Kidney tubule cell (primary cell): ENCODE data around the gene NPAS2.

Experiments
- DNase-seq: peaks from one replicate; pipeline ENCODE4 v3.0.0-alpha.2; 2018; ENCODE audit warnings: low spot score

Gene NPAS2

GRCh38 chr2:100965596-100965995 is 145.7 kb downstream of the NPAS2 start:
- DNase-seq: no peak

DNA sequence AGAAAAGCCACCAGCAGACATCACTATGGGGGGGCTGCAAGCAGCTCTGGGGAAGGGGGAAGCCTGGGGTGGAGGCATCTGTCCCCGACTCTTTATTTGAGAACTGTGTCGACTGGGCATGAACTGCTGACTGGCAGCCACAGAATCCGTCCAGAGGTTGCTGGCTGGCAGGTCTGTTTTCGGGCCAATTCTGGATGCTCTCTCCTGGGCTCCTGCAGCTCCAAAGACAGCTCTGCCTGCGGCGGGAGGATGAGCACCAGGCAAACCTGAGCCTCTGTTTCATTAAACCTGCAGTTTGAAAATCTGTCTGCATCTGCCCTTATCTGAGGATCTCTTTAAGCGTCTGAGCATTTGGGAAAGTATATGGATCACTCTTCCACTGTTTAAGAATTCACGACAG is 147.8 kb downstream of the NPAS2 start:
- DNase-seq: no peak

GRCh38 chr2:100968146-100969145 is 148.5 kb downstream of the NPAS2 start:
- DNase-seq: no peak

GRCh38 chr2:100969998-100970397 is 150.1 kb downstream of the NPAS2 start:
- no peak for DNase-seq

DNA sequence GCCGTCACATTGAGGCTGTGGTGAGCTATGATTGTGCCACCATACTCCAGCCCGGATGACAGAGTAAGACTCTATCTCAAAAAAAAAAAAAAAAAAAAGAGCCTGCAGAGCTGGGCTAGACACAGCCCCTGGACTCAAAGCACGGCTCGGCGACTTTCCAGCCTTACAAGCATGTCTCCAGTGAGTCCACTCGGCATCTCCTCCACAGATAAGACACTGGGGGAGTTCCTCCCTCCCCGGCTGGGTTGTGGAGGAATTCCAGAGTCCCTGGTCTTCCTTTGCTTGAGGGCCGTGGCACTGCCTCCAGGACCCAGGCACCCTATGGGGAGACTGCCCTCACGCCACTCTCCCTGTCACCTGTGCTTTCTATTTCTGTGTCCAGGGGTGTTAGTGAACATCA is 151.3 kb downstream of the NPAS2 start:
- DNase-seq: no peak

DNA sequence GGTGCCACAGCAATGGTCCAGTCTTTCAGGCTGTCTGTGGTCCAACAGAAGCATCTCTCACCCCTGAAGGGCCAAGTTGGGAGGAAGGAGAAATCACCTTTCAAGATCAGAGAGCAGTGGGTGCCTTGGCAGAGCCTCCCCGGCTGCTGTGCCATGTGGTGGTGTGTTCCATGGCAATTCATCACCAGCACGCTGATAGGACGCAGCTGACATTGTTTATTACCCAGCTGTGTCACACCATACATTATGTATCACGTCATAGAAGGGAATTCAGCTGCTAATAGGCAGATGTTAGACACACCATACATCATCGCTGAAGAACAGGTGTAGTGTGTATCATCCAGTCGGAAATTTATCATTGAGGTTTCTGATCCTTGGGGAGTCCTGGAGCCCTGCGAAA is 152.5 kb downstream of the NPAS2 start:
- DNase-seq: no peak

GRCh38 chr2:100974712-100975520 is 155.0 kb downstream of the NPAS2 start:
- no peak for DNase-seq

- DNase-seq: no peak
These were observed 155.5 kb downstream of the NPAS2 start for GRCh38 chr2:100975521-100975785.

DNA sequence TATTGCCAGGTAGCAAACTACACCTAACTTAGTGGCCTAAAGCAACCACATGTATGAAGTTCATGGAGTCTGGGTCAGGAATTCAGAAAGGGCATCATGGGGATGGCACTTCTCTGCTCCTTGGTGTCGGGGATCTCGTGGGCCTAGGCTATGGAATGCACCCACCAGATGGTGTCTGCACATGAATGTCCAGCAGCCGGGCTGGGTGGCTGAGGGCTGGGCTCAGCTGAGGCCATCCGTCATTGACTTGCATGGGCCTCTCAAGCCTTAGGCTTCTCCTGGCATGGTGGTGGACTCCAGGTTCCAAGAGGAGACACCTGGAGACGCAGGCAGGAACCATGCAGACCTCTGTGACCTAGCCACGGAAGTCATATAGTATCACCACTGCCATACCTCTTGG is 156.1 kb downstream of the NPAS2 start:
- DNase-seq: no peak

GRCh38 chr2:100976645-100977391 is 156.9 kb downstream of the NPAS2 start:
- DNase-seq: peak; percentile 32

DNA sequence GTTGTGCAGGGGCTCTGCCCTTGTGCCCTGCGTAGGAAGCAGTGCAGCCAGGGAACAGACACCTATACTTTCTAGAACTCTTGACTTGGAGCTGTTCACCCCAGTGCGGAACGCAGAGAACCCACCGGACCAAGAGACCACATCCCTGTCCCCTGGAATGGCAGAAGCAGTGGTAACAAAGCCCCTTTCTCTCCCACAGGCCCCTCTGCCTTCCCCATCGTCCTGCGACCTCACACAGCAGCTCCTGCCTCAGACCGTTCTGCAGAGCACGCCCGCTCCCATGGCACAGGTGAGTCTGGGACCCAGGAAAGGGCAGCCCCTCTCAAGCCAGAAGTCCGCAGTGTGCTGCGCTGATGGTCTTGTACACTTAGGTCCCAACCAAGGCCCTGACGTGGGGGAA is 157.6 kb downstream of the NPAS2 start:
- no peak for DNase-seq

DNA sequence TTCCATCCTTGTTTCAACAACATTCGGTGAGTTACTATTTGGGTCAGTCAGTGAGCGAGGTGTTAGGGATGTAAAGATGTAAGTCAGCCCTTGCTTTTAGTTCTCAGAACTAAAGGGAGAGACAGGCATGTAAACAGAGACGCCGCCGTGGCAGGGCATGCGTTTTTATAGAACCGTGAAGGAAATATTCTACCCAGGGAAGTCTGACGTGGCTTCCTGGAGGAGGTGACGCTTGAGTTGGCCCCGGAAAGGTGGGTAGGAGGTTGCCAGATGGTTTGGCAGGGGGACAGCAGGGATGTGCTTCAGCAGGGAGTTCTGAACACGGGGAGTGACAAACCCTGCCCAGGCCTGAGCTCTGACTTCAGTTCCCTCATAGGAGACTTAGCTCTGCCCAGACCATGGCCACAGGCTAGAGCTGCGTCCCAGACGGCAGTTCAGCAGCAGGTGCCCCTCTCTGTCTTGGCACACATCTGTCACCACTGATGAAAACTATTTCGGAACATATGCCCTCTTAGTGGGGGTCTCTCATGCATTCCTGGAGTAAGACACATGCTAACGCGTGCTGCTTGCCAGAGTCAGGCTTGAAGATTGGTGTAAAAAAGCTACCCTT is 158.7 kb downstream of the NPAS2 start:
- DNase-seq: no peak

DNA sequence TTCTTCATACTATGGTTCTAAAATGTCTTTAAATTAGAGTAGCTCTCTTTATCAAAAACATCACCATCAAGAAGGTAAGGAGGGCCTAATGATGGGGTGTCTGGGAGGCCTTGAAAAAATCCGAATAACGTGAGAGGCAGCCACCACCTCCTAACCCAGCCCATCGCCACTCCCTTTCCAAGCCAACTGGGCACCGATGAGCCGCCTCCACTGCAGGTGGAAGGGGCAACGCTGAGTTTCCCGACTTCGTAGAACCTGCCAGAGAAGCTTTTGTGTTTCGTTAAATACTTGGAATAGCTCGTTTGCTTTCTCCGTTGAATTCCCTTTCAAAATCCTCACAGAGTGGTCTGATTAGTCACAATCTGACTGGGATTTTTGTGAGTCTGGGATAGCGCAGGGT is 160.1 kb downstream of the NPAS2 start:
- no peak for DNase-seq

DNA sequence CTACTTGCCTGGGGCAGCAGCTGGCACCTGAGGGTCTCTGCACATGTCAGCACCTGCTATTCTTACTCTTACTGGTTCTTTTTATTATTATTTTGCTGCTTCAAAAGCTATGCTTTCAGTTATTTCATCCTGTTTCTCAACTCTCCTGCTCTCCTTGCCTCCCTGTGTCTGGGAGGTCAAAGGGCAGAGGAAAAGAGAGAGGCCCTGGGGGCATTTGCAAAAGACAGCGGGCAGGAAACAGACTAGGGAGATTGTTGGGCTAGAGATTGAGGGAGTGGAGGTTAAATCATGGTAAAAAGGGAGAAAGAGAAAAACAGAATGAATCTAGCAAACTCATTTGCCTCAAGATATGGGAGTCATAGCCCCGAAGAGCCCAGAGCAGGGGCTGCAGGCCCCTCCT is 161.1 kb downstream of the NPAS2 start:
- no peak for DNase-seq

DNA sequence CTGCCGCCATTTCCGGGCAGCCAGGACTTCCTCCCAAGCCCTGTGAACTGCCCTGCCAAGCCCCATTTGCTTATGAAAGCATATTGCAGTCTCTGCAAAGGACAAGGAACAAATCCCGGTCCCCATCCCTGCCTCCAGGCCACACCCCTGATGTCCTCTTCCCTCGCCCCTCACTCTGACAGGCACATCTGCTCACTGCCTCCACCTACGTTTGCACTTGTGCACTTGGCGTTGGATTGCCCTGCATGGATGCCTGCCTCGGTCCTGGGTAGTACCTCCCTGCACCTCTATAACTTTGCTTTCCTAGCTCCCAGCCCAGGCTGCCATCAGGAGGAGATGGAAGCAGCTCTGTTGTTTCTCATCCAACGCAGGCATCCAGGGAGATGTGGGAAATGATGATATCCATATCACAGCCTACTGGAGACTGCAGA is 162.5 kb downstream of the NPAS2 start:
- DNase-seq: no peak

GRCh38 chr2:100983201-100983600 is 163.3 kb downstream of the NPAS2 start:
- no peak for DNase-seq

DNA sequence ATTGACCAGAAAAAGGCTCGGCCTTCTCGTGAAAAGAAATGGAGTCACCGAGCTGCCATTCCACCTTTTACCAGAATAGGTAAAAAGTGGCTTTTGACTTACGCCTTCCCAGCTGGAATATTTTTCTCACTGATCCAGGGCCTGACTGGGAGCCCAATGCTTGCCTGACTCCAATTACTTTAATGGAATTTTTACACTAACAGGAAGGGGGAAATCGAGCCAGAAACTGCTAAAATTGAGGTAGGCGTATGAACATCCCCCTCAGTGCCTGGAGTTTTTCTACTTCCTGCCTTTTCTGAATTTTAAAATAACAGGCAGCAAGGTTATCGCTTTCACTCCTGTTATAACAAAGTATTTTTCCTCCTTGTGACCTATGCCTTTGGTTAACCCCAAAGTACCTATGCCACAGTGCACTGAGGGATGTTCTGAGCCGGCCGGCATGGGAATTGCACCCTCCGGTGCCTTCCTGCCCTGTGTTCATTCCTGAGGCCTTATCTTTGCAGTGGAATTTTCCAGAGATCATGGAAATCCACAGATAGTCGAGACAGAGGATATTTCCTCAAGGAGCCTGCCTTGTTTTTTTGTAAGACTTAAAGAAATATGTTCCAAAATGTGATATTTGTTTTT is 163.9 kb downstream of the NPAS2 start:
- no peak for DNase-seq

DNA sequence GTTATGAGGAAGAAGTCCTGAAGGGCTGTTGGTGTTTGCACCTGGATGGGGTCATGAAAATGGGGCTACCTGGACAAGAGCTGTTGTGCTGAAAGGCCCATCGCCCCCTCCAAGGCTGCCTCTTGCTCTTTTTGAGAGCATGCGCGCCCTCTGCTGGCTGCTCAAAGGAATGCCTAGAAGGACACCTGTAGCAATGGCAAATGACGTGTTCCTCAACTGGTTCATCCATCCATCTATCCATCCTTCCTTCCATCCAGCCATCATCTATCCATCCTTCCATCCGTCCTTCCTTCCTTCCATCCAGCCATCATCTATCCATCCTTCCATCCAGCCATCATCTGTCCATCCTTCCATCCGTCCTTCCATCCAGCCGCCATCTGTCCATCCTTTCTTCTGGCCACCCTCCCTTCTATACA is 165.0 kb downstream of the NPAS2 start:
- DNase-seq: peak; percentile 75

GRCh38 chr2:100986157-100986556 is 166.2 kb downstream of the NPAS2 start:
- DNase-seq: no peak

DNA sequence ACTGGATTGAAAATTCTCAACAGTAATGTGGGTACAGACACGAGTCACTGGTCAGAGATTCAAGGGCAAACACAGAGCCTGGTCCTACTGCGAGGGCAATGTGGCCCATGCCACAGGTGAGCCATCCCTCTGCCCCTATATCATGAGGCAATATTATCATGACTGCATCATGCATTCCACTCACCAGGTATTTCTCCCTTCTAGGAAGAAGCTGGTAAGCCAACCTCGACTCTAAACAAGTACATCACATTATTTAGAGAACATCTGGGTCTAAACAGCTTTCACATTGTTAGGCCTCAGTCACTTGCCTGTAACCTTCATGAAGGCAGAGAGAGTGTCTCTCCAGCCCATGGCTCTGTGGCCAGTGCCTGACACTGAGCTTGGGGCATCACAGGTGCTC is 167.6 kb downstream of the NPAS2 start:
- DNase-seq: no peak

- no peak for DNase-seq
These were observed 168.0 kb downstream of the NPAS2 start for GRCh38 chr2:100987974-100988373.
